Measurements from ENCODE around the gene ADAMTS13.

The ADAMTS13 gene

DNA sequence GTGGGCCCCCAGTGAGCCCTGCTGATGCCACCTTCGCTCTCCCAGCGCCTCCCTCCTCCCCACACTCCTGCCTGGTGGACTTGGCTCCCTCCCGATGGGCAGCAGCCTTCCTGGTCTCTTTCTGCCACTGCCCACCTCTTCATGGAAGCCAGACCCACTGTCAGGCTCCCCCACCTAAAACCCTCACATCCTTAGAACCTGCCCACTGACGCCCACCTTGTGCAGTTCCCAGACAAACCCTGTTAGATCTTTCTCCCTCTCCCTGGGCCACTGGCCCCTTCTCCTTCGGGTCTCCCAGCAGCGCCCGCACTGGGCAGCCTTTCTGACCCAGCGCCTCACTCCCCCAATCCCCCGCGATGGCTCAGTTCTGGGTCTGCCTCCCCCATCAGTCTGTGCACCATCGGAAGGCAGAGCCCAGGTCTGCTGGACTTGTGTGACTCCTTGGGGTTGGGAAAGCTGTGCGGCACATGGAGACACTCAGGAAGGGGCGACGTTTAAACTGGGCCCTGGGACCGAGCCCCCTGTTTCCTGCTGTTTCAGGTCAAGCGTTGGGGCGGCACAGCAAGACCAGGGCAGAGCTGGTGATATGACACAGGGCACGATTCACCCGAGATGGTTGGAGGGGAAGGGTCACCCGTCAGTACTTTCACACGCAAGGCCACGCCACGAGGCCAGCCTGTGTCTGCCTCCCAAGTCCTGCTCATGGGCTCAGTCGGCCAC, 85.2 kb downstream of the ADAMTS13 start:
- peaks cover 16% of the 10 kb centered on the region for H3K4me1 ChIP-seq (ENCODE audit: control insufficient read depth, insufficient read depth, low read length)
- no peak overlapping the region for H3K9ac ChIP-seq (ENCODE audit: low read length)
- no peak overlapping the region for H3K4me3 ChIP-seq (ENCODE audit: low read length)
- no peak for DNase-seq (ENCODE audit: low read depth)
- peaks cover 6% of the 10 kb centered on the region for H3K9me3 ChIP-seq (ENCODE audit: control insufficient read depth, low read length)
- H3K27me3 ChIP-seq (replicated peaks; ENCODE audit: control insufficient read depth, insufficient read depth, low read length), result peaks cover 3% of the 10 kb centered on the region
- H3K36me3 ChIP-seq (ENCODE audit: control insufficient read depth, insufficient read depth, low read length, severe bottlenecking), result no peaks in the 10 kb centered on the region

DNA sequence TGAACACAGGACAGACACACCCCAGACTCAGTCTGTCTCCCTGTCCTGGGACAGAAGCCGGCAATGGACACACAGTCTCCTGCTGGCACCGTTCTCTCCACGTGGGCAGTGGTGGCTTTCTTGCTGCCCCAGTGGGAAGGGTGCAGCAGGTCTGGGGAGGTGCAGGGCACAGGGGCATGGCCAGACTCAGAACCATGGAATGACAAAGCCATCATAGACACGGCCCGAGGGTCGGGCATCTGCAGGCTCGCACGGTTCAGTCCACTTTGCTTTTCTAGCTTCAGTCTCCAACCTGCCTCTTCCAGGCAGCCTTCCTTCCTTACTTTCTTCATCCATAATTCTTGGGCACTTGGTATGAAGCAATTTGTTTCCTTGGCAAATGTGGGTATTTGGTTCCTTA, 85.9 kb downstream of the ADAMTS13 start:
- peaks cover 3% of the 10 kb centered on the region for H3K27me3 ChIP-seq (replicated peaks; ENCODE audit: control insufficient read depth, insufficient read depth, low read length)
- no peak overlapping the region for H3K4me3 ChIP-seq (ENCODE audit: low read length)
- H3K9ac ChIP-seq (ENCODE audit: low read length), result no peak overlapping the region
- no peaks in the 10 kb centered on the region for H3K36me3 ChIP-seq (ENCODE audit: control insufficient read depth, insufficient read depth, low read length, severe bottlenecking)
- no peak for DNase-seq (ENCODE audit: low read depth)
- peaks cover 16% of the 10 kb centered on the region for H3K4me1 ChIP-seq (ENCODE audit: control insufficient read depth, insufficient read depth, low read length)
- H3K9me3 ChIP-seq (ENCODE audit: control insufficient read depth, low read length), result peaks cover 2% of the 10 kb centered on the region
